Endothelial cell (in vitro differentiated cells): Measurements from ENCODE around the gene SETD6. TPM values are rescaled to one million over a fixed set of nuclear protein-coding genes. Genes with fewer than 3 reads are reported as not detected.

ENCODE experiments used
- DNase-seq: peaks from one replicate; pipeline ENCODE4 v3.0.0; 2021; ENCODE audit warnings: low spot score
- H3K27ac Mint-ChIP-seq: one replicate; pipeline ENCODE4 v1.8.0; 2021; ENCODE audit warnings: mixed read lengths, inconsistent platforms; ENCODE audit not compliant: unreplicated experiment
- H3K27me3 Mint-ChIP-seq: one replicate; pipeline ENCODE4 v1.8.0; 2021; ENCODE audit warnings: mild to moderate bottlenecking, moderate library complexity, mixed read lengths, inconsistent platforms; ENCODE audit not compliant: unreplicated experiment
- H3K36me3 Mint-ChIP-seq: one replicate; pipeline ENCODE4 v1.8.0; 2021; ENCODE audit warnings: mild to moderate bottlenecking, low read depth, mixed read lengths, inconsistent platforms; ENCODE audit not compliant: unreplicated experiment
- H3K4me1 Mint-ChIP-seq: one replicate; pipeline ENCODE4 v1.8.0; 2021; ENCODE audit warnings: mild to moderate bottlenecking, mixed read lengths, inconsistent platforms; ENCODE audit not compliant: unreplicated experiment
- H3K4me3 Mint-ChIP-seq: one replicate; pipeline ENCODE4 v1.8.0; 2021; ENCODE audit warnings: mild to moderate bottlenecking, mixed read lengths, inconsistent platforms; ENCODE audit not compliant: unreplicated experiment
- H3K9me3 Mint-ChIP-seq: one replicate; pipeline ENCODE4 v1.8.0; 2021; ENCODE audit warnings: mixed read lengths, inconsistent platforms; ENCODE audit not compliant: unreplicated experiment
- total RNA-seq: library from RNA; stranded (reverse); fragmentation: NEBNext Ultra II Directional; extraction: Animal tissue kit (Norgen Biotek cat#: 25700); gene quantifications from one replicate; pipeline ENCODE4 v1.2.1, GENCODE V29; 2021; ENCODE audit not compliant: unreplicated experiment
- TF ChIP-seq, protein P1 (sequence below): fragments of 200-600 bp; sonication (generic); IDR thresholded peaks from one replicate; pipeline ENCODE4 v1.5.0; 2021; ENCODE audit warnings: antibody characterized with exemption; ENCODE audit not compliant: unreplicated experiment

The SETD6 gene
- total RNA-seq, 1 donor from 2014 or later = 7.9 TPM

DNA sequence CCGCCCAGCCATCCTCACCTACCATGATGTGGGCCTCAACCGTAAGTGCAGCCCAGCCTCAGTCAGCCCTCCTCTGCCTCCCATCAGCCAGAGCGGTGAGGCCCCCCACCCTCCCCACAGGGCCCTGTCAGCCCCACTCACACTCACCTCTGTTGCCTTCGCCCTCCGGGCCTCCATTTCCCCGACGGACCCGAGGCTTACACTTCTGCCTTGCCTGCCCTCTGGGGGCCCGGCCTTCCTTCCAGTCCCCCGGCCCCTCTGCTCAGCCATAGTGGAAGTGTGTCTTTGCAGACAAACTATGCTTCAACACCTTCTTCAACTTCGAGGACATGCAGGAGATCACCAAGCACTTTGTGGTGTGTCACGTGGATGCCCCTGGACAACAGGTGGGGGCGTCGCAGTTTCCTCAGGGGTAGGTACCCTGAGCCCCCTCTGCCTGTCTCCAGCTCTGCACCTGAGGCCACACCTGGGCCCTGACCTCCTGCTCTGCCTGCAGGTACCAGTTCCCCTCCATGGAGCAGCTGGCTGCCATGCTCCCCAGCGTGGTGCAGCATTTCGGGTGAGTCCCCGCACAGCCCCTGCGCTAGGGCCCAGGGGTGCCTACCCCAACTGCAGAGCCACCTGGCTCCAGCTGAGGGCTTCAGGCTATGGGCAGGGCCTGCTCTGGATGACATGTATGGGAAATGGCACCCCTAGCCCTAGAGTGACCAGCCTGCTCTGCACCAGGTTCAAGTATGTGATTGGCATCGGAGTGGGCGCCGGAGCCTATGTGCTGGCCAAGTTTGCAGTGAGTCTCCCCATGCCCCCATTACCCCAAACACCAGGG lies 11.2 kb upstream of the SETD6 start:
- H3K4me1 Mint-ChIP-seq = peaks cover 2% of the 10 kb centered on the region
- TF ChIP-seq, protein P1, sequence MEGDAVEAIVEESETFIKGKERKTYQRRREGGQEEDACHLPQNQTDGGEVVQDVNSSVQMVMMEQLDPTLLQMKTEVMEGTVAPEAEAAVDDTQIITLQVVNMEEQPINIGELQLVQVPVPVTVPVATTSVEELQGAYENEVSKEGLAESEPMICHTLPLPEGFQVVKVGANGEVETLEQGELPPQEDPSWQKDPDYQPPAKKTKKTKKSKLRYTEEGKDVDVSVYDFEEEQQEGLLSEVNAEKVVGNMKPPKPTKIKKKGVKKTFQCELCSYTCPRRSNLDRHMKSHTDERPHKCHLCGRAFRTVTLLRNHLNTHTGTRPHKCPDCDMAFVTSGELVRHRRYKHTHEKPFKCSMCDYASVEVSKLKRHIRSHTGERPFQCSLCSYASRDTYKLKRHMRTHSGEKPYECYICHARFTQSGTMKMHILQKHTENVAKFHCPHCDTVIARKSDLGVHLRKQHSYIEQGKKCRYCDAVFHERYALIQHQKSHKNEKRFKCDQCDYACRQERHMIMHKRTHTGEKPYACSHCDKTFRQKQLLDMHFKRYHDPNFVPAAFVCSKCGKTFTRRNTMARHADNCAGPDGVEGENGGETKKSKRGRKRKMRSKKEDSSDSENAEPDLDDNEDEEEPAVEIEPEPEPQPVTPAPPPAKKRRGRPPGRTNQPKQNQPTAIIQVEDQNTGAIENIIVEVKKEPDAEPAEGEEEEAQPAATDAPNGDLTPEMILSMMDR = no peak
- H3K9me3 Mint-ChIP-seq = no peaks in the 10 kb centered on the region
- no peak for DNase-seq
- H3K27ac Mint-ChIP-seq = no peak overlapping the region
- H3K4me3 Mint-ChIP-seq = no peak overlapping the region
- H3K36me3 Mint-ChIP-seq = peaks cover 3% of the 10 kb centered on the region
- H3K27me3 Mint-ChIP-seq = peaks cover 4% of the 10 kb centered on the region

DNA sequence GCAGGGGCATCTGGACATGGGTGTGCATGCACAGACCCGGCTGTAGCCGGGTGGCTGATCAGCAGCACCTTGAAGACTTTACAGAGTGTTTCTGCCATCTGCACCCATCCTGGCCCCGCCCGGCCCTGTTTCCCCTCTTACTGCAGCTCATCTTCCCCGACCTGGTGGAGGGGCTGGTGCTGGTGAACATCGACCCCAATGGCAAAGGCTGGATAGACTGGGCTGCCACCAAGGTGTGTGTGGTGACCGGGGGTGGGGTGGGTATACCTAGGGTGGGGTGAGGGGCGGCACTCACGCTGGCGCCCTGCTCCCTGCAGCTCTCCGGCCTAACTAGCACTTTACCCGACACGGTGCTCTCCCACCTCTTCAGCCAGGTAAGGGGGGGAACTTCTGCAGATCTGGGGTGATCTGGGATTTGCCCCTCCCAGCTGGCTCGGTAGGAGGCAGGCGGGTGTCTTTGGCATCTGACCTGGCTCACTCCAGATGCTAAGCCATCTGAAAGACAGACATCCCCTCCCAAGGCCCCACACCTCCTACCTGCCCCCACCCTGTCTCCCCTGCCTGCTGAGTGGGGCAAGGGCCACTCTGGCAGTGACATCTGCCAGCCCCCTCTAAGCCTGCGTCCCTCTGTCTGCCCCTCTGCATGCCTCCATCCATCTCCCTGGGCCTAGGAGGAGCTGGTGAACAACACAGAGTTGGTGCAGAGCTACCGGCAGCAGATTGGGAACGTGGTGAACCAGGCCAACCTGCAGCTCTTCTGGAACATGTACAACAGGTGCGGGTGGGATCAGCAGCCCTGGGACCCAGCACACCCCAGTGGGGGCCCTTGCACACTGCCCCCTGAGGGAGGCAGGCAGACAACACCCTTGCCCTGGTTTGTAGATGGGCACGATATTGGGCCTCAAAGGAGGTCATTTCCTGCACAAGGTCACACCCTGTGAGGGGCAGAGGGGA lies 8.8 kb upstream of the SETD6 start:
- peaks cover 4% of the 10 kb centered on the region for H3K27me3 Mint-ChIP-seq
- peaks cover 2% of the 10 kb centered on the region for H3K4me1 Mint-ChIP-seq
- TF ChIP-seq, protein P1 = no peak
- H3K9me3 Mint-ChIP-seq = no peaks in the 10 kb centered on the region
- DNase-seq = no peak
- peaks cover 3% of the 10 kb centered on the region for H3K36me3 Mint-ChIP-seq
- H3K4me3 Mint-ChIP-seq = no peak overlapping the region
- no peak overlapping the region for H3K27ac Mint-ChIP-seq

- peaks cover 2% of the 10 kb centered on the region for H3K4me1 Mint-ChIP-seq
- H3K27ac Mint-ChIP-seq = peak overlapping the region; percentile 18
- H3K27me3 Mint-ChIP-seq = peaks cover 4% of the 10 kb centered on the region
- TF ChIP-seq, protein P1 = no peak
- no peak for DNase-seq
- no peaks in the 10 kb centered on the region for H3K9me3 Mint-ChIP-seq
- peaks cover 3% of the 10 kb centered on the region for H3K36me3 Mint-ChIP-seq
- H3K4me3 Mint-ChIP-seq = no peak overlapping the region
Measured at GRCh38 chr16:58507195-58507962, 7.9 kb upstream of the SETD6 start.

- DNase-seq = no peak
- no peak overlapping the region for H3K4me3 Mint-ChIP-seq
- TF ChIP-seq, protein P1 = no peak
- H3K27ac Mint-ChIP-seq = no peak overlapping the region
- peaks cover 3% of the 10 kb centered on the region for H3K36me3 Mint-ChIP-seq
- peaks cover 2% of the 10 kb centered on the region for H3K4me1 Mint-ChIP-seq
- peaks cover 5% of the 10 kb centered on the region for H3K27me3 Mint-ChIP-seq
- no peaks in the 10 kb centered on the region for H3K9me3 Mint-ChIP-seq
Measured at GRCh38 chr16:58507963-58508670, 7.2 kb upstream of the SETD6 start.
